Umbilical cord (tissue), 2 donors: ENCODE data around the gene CD79A. TPM values are rescaled to one million over a fixed set of nuclear protein-coding genes. Genes with fewer than 3 reads are reported as not detected.
"Not testable (repeated sequence)": the region's sequence is repeated elsewhere in the genome, so short reads cannot be mapped to it uniquely, and the experiment has no call there.

Source experiments
- DNase-seq: peaks from one replicate; pipeline ENCODE4 v3.0.0-alpha.2; 2015; ENCODE audit warnings: low spot score
- total RNA-seq: library from RNA; depleted of rRNA; stranded (reverse); fragments of >200 nt; gene quantifications from one replicate; pipeline ENCODE4 v1.2.3, GENCODE V29; 2014; ENCODE audit warnings: low replicate concordance; ENCODE audit not compliant: insufficient read depth

The CD79A gene
- total RNA-seq, 1 donor from 2014 or later, result not detected

- DNase-seq, result no peak
These were observed 28.4 kb downstream of the CD79A start for GRCh38 chr19:41905273-41906002.

- no peak for DNase-seq
These were observed 29.2 kb downstream of the CD79A start for GRCh38 chr19:41906271-41906670.

GRCh38 chr19:41906916-41907680 is 30.0 kb downstream of the CD79A start:
- no peak for DNase-seq

- DNase-seq, result no peak
These were observed 31.0 kb downstream of the CD79A start for GRCh38 chr19:41907994-41908615.

- DNase-seq, result no peak
These were observed 31.8 kb downstream of the CD79A start for GRCh38 chr19:41908724-41909464.

- DNase-seq, result no peak
These were observed 32.6 kb downstream of the CD79A start for GRCh38 chr19:41909706-41910105.

- no peak for DNase-seq
These were observed 33.3 kb downstream of the CD79A start for GRCh38 chr19:41910240-41910991.

- no peak for DNase-seq
These were observed 34.2 kb downstream of the CD79A start for GRCh38 chr19:41910992-41911888.

- no peak for DNase-seq
These were observed 35.0 kb downstream of the CD79A start for GRCh38 chr19:41911889-41912731.

- no peak for DNase-seq
These were observed 35.9 kb downstream of the CD79A start for GRCh38 chr19:41912899-41913537.

GRCh38 chr19:41913538-41914423 is 36.7 kb downstream of the CD79A start:
- DNase-seq, result no peak

- DNase-seq, result not testable (repeated sequence)
These were observed 37.4 kb downstream of the CD79A start for GRCh38 chr19:41914424-41914834.

- DNase-seq, result no peak
These were observed 38.1 kb downstream of the CD79A start for GRCh38 chr19:41915021-41915775.

- DNase-seq, result no peak
These were observed 38.8 kb downstream of the CD79A start for GRCh38 chr19:41915776-41916414.

- no peak for DNase-seq
These were observed 40.6 kb downstream of the CD79A start for GRCh38 chr19:41917676-41918075.

GRCh38 chr19:41918095-41918494 is 41.0 kb downstream of the CD79A start:
- DNase-seq, result no peak
